Fibroblast of lung (primary cell): ENCODE data around the gene FNIP1. TPM values are rescaled to one million over a fixed set of nuclear protein-coding genes. Genes with fewer than 3 reads are reported as not detected.

Source experiments
- DNase-seq, 2 donors: peaks; one replicate each; pipeline versions ENCODE4 v3.0.0 to v3.0.0-alpha.2; 2010; ENCODE audit warnings: low read depth in 2 of 2
- H2AFZ ChIP-seq: 2 replicates; pipeline ENCODE4 v1.5.1; 2012; ENCODE audit warnings: low read length, control low read depth, inconsistent platforms
- H3K27ac ChIP-seq: 2 replicates; pipeline ENCODE4 v1.5.1; 2011; ENCODE audit warnings: low read length, control low read depth; ENCODE audit not compliant: insufficient read depth
- H3K27me3 ChIP-seq: 2 replicates; pipeline ENCODE4 v1.5.1; 2011; ENCODE audit warnings: mild to moderate bottlenecking, low read length; ENCODE audit not compliant: control insufficient read depth, insufficient read depth
- H3K36me3 ChIP-seq: 2 replicates; pipeline ENCODE4 v1.5.1; 2011; ENCODE audit warnings: low read length; ENCODE audit not compliant: control insufficient read depth, insufficient read depth
- H3K4me1 ChIP-seq: 2 replicates; pipeline ENCODE4 v1.5.1; 2011; ENCODE audit warnings: low read length; ENCODE audit not compliant: control insufficient read depth, insufficient read depth; ENCODE audit errors: extremely low read depth
- H3K4me2 ChIP-seq: 2 replicates; pipeline ENCODE4 v1.5.1; 2011; ENCODE audit warnings: low read length, control low read depth; ENCODE audit not compliant: insufficient read depth; ENCODE audit errors: extremely low read depth
- H3K4me3 ChIP-seq, 4 experiments: fragments of 200-600 bp in 1 of 4; sonication (generic) in 1 of 4; replicated peaks in 1 of 4; 2 replicates each; pipeline ENCODE4 v1.5.1; 2011 to 2016; ENCODE audit warnings: low read length in 4 of 4, low read depth in 3 of 4, mild to moderate bottlenecking in 3 of 4, control low read depth in 2 of 4, inconsistent platforms in 1 of 4, mixed read lengths in 1 of 4; ENCODE audit not compliant: insufficient read depth in 1 of 4; ENCODE audit errors: control extremely low read depth in 1 of 4
- H3K79me2 ChIP-seq: 2 replicates; pipeline ENCODE4 v1.5.1; 2012; ENCODE audit warnings: mild to moderate bottlenecking, low read length, inconsistent platforms; ENCODE audit not compliant: control insufficient read depth, insufficient read depth
- H3K9ac ChIP-seq: 2 replicates; pipeline ENCODE4 v1.5.1; 2011; ENCODE audit warnings: mild to moderate bottlenecking, low read length, control low read depth; ENCODE audit not compliant: insufficient read depth
- H3K9me3 ChIP-seq: 2 replicates; pipeline ENCODE4 v1.5.1; 2012; ENCODE audit warnings: low read depth, low read length; ENCODE audit not compliant: control insufficient read depth, insufficient read depth
- H4K20me1 ChIP-seq: 2 replicates; pipeline ENCODE4 v1.5.1; 2011; ENCODE audit warnings: low read length; ENCODE audit not compliant: control insufficient read depth, insufficient read depth; ENCODE audit errors: extremely low read depth
- CTCF ChIP-seq, 2 donors: IDR thresholded peaks in 1 of 2; conservative IDR thresholded peaks in 1 of 2; 1 replicate in 1 of 2; 2 replicates in 1 of 2; pipeline ENCODE4 v1.5.1; 2011 to 2012; ENCODE audit warnings: low read length in 2 of 2, control low read depth in 1 of 2, inconsistent platforms in 1 of 2, low read depth in 1 of 2, mild to moderate bottlenecking in 1 of 2
- EZH2 ChIP-seq: IDR thresholded peaks from 2 replicates; pipeline ENCODE4 v1.5.1; 2012; ENCODE audit warnings: low read length, control low read depth, mild to moderate bottlenecking; ENCODE audit errors: missing control alignments
- polyA plus RNA-seq, 2 donors: library from polyadenylated mRNA; depleted of rRNA in 1 of 2; stranded (reverse) in 1 of 2; unstranded in 1 of 2; fragments of >200 nt; gene quantifications; 2 replicates each; pipeline ENCODE4 v1.2.1, GENCODE V29; 2011 to 2012; ENCODE audit warnings: missing spikeins in 1 of 2
- total RNA-seq: library from RNA; depleted of rRNA; stranded (reverse); fragments of >200 nt; gene quantifications from 2 replicates; pipeline ENCODE4 v1.2.1, GENCODE V29; 2014

The FNIP1 gene
- total and polyA plus RNA-seq, 2 donors (not counting 1 experiment from before 2014, with no cell fraction given) = 36.4 to 97.8 TPM

DNA sequence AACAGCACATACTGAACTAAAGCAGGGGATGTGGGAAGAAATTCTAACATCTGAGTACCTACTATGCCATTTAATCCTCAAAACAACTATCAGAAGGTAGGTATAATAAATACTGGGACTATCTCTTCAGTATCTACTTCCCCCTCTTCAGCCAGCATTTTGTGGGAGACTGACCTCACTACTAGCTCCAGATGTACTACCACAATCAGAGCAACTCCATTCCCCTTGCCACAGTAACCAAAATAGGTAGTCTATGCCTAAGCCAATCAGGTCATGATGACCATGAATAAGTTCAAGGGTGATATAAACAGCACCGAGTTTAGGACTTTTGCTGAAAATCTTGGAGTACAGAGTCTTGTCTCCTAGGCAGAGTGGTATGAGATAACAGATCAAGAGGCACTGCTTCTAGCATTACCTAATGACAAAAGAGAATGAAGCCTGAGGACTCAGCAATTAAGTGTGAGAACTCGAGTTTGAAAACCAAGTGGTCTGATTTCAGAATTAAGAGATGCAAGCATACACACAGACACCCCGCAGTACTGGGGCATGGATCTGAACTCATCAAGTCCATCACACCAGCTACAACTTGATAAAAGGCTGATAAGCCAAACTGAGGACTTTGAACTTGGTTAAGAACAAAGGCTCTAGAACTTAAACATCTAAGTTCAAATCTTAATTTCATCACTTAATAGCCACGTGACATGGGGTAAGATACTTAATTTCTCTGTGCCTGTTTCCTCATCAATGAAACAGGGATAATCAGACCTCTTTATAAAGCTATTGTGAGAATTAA lies 9.7 kb downstream of the FNIP1 start:
- H3K4me2 ChIP-seq = no peak overlapping the region
- no peaks in the 10 kb centered on the region for H3K4me1 ChIP-seq
- peaks cover 5% of the 10 kb centered on the region for H4K20me1 ChIP-seq
- TF ChIP-seq EZH2 = no peak
- TF ChIP-seq CTCF (conservative IDR thresholded peaks at IDR 0.05 in 1 of 2, IDR thresholded peaks at IDR 0.05 in 1 of 2; ENCODE audit: low read depth in 1 of 2, low read length in 2 of 2) = no peak
- no peaks in the 10 kb centered on the region for H3K36me3 ChIP-seq
- H3K27me3 ChIP-seq = no peaks in the 10 kb centered on the region
- H3K27ac ChIP-seq = no peak overlapping the region
- DNase-seq = no peak
- peaks cover 97% of the 10 kb centered on the region for H3K79me2 ChIP-seq
- no peaks in the 10 kb centered on the region for H3K9me3 ChIP-seq
- no peak overlapping the region for H2AFZ ChIP-seq
- H3K4me3 ChIP-seq = no peak overlapping the region
- H3K9ac ChIP-seq = no peak overlapping the region

GRCh38 chr5:131786036-131786435 lies 10.8 kb downstream of the FNIP1 start:
- H2AFZ ChIP-seq = no peak overlapping the region
- no peaks in the 10 kb centered on the region for H3K27me3 ChIP-seq
- H3K9me3 ChIP-seq = no peaks in the 10 kb centered on the region
- no peak for DNase-seq
- H3K4me2 ChIP-seq = no peak overlapping the region
- no peaks in the 10 kb centered on the region for H3K36me3 ChIP-seq
- H3K27ac ChIP-seq = no peak overlapping the region
- peaks cover 97% of the 10 kb centered on the region for H3K79me2 ChIP-seq
- no peaks in the 10 kb centered on the region for H3K4me1 ChIP-seq
- no peak for TF ChIP-seq CTCF (conservative IDR thresholded peaks at IDR 0.05 in 1 of 2, IDR thresholded peaks at IDR 0.05 in 1 of 2; ENCODE audit: low read depth in 1 of 2, low read length in 2 of 2)
- no peak for TF ChIP-seq EZH2
- no peak overlapping the region for H3K9ac ChIP-seq
- H3K4me3 ChIP-seq = no peak overlapping the region
- H4K20me1 ChIP-seq = peaks cover 4% of the 10 kb centered on the region

GRCh38 chr5:131783874-131784273 lies 12.9 kb downstream of the FNIP1 start:
- Histone ChIP-seq H3K4me2 (no peak overlapping the region), H3K27me3 (no peaks in the 10 kb centered on the region), H4K20me1 (peaks cover 3% of the 10 kb centered on the region), H3K27ac (no peak overlapping the region), H2AFZ (no peak overlapping the region), H3K4me1 (no peaks in the 10 kb centered on the region), H3K79me2 (peaks cover 94% of the 10 kb centered on the region), H3K36me3 (no peaks in the 10 kb centered on the region), H3K4me3 (no peak overlapping the region), H3K9ac (no peak overlapping the region), H3K9me3 (no peaks in the 10 kb centered on the region)
- DNase-seq = no peak
- no peak for TF ChIP-seq EZH2
- no peak for TF ChIP-seq CTCF (conservative IDR thresholded peaks at IDR 0.05 in 1 of 2, IDR thresholded peaks at IDR 0.05 in 1 of 2; ENCODE audit: low read depth in 1 of 2, low read length in 2 of 2)
